ENCODE data around the gene KCNG2. TPM values are rescaled to one million over a fixed set of nuclear protein-coding genes. Genes with fewer than 3 reads are reported as not detected.

KCNG2 gene
- total and polyA plus RNA-seq, 12 donors, result 0.06 to 2.9 (median 0.50) TPM; not detected in 3

- peaks cover 34% of the 10 kb centered on the region for H3K27me3 ChIP-seq
- WGBS, 4 donors, result 60 to 78% (median 67%) methylated on average over 31 to 32 of the region's 32 CpGs
- H3K36me3 ChIP-seq (replicated peaks in 1 of 2), result no peaks in the 10 kb centered on the region
- no peak overlapping the region for H3K27ac ChIP-seq
- H3K4me3 ChIP-seq, result no peak overlapping the region
- TF ChIP-seq CTCF (IDR thresholded peaks at IDR 0.05), result no peak
- no peak for TF ChIP-seq POLR2A (IDR thresholded peaks at IDR 0.05)
- H3K4me1 ChIP-seq (replicated peaks in 1 of 2), result no peaks in the 10 kb centered on the region
- intact Hi-C loops (cut with DNase I), result no loop called here
- H3K9me3 ChIP-seq (replicated peaks in 1 of 3), result no peaks in the 10 kb centered on the region
- no peak for DNase-seq
Observed at GRCh38 chr18:79784965-79785770, 12.6 kb upstream of the KCNG2 start.

- TF ChIP-seq POLR2A (IDR thresholded peaks at IDR 0.05), result no peak
- no peak for TF ChIP-seq CTCF (IDR thresholded peaks at IDR 0.05)
- H3K4me3 ChIP-seq, result no peak overlapping the region
- DNase-seq, result no peak
- peaks cover 34% of the 10 kb centered on the region for H3K27me3 ChIP-seq
- H3K9me3 ChIP-seq (replicated peaks in 1 of 3), result no peaks in the 10 kb centered on the region
- no peaks in the 10 kb centered on the region for H3K36me3 ChIP-seq (replicated peaks in 1 of 2)
- WGBS, 4 donors, result 47 to 89% (median 76%) methylated on average over 4 to 12 of the region's 12 CpGs
- H3K4me1 ChIP-seq (replicated peaks in 1 of 2), result no peaks in the 10 kb centered on the region
- intact Hi-C loops (cut with DNase I), result no loop called here
- H3K27ac ChIP-seq, result no peak overlapping the region
Observed at GRCh38 chr18:79785831-79786230, 11.9 kb upstream of the KCNG2 start.

- Histone ChIP-seq H3K4me1 (replicated peaks in 1 of 2) (no peaks in the 10 kb centered on the region), H3K9me3 (replicated peaks in 1 of 3) (no peaks in the 10 kb centered on the region), H3K27ac (no peak overlapping the region), H3K27me3 (peaks cover 34% of the 10 kb centered on the region), H3K36me3 (replicated peaks in 1 of 2) (no peaks in the 10 kb centered on the region), H3K4me3 (no peak overlapping the region)
- no peak for DNase-seq
- intact Hi-C loops (cut with DNase I), result no loop called here
- 79 to 85% (median 81%) methylated on average over 6 to 14 of the region's 14 CpGs for WGBS, 4 donors
- no peak for TF ChIP-seq POLR2A (IDR thresholded peaks at IDR 0.05)
- no peak for TF ChIP-seq CTCF (IDR thresholded peaks at IDR 0.05)
Observed at GRCh38 chr18:79786304-79786703, 11.4 kb upstream of the KCNG2 start.

- Histone ChIP-seq H3K27me3 (peaks cover 34% of the 10 kb centered on the region), H3K36me3 (replicated peaks in 1 of 2) (no peaks in the 10 kb centered on the region), H3K4me3 (no peak overlapping the region), H3K9me3 (replicated peaks in 1 of 3) (no peaks in the 10 kb centered on the region), H3K27ac (no peak overlapping the region), H3K4me1 (replicated peaks in 1 of 2) (no peaks in the 10 kb centered on the region)
- 67 to 80% (median 76%) methylated on average over 21 to 22 of the region's 22 CpGs for WGBS, 4 donors
- no peak for TF ChIP-seq POLR2A (IDR thresholded peaks at IDR 0.05)
- TF ChIP-seq CTCF (IDR thresholded peaks at IDR 0.05), result no peak
- DNase-seq, result no peak
- intact Hi-C loops (cut with DNase I), result no loop called here
Observed at GRCh38 chr18:79786786-79787526, 10.8 kb upstream of the KCNG2 start.
